IPS DF 6.9 (cell line): ENCODE measurements around the gene CLEC12A.
A peak's percentile ranks its signal among the peaks of the same experiment; 100 is the strongest.

ENCODE experiments used
- DNase-seq: peaks from one replicate; pipeline ENCODE4 v3.0.0-alpha.2; 2013; ENCODE audit warnings: low read depth, low spot score
- H3K27ac ChIP-seq: one replicate; pipeline ENCODE4 v1.5.1; 2013; ENCODE audit warnings: low read length, control low read depth
- H3K27me3 ChIP-seq: 2 replicates; pipeline ENCODE4 v1.6.1; 2013; ENCODE audit warnings: mild to moderate bottlenecking, low read length; ENCODE audit not compliant: control insufficient read depth, insufficient read depth
- H3K36me3 ChIP-seq: 2 replicates; pipeline ENCODE4 v1.6.1; 2013; ENCODE audit warnings: low read length; ENCODE audit not compliant: control insufficient read depth, insufficient read depth
- H3K4me1 ChIP-seq: 2 replicates; pipeline ENCODE4 v1.6.1; 2013; ENCODE audit warnings: low read length; ENCODE audit not compliant: control insufficient read depth, insufficient read depth
- H3K4me3 ChIP-seq: 2 replicates; pipeline ENCODE4 v1.5.1; 2013; ENCODE audit warnings: mild to moderate bottlenecking, low read length
- H3K9me3 ChIP-seq: 2 replicates; pipeline ENCODE4 v1.6.1; 2013; ENCODE audit warnings: low read length, inconsistent platforms; ENCODE audit not compliant: control insufficient read depth, insufficient read depth
- WGBS: extraction: QIAGEN DNeasy Blood & Tissue Kit; methylation state at CpG from one replicate; pipeline ENCODE4 v1.1.7; 2013; ENCODE audit warnings: mixed read lengths, missing lambda C conversion rate; ENCODE audit not compliant: insufficient read length, insufficient coverage; 5-methylcytosine and 5-hydroxymethylcytosine counted together

CLEC12A gene

DNA sequence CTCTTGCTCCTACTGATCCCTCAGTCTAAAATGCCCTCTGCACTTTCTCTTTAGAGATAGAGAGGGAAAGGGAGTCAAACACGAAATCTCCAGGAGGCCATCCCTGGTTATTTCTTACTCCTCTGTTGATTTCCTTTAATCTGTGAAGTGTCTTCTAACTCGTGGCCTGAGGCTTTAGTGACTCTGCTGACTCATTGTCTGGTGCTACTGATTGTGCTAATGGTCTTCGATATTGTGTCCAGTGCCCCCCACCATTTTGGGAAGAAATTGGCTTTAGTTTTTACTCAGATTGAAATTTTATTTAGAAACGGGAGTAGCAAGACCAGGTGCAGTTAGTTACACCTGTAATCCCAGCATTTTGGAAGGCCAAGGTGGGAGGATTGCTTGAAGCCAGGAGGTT lies 60.1 kb downstream of the CLEC12A start:
- Histone ChIP-seq H3K36me3 (no peaks in the 10 kb centered on the region), H3K27me3 (no peaks in the 10 kb centered on the region), H3K9me3 (no peaks in the 10 kb centered on the region), H3K4me1 (no peaks in the 10 kb centered on the region; the same call in 1 of the 2 replicates), H3K4me3 (no peak overlapping the region), H3K27ac (no peak overlapping the region)
- WGBS: no CpG with 5 or more reads among the region's 4 CpGs
- no peak for DNase-seq

DNA sequence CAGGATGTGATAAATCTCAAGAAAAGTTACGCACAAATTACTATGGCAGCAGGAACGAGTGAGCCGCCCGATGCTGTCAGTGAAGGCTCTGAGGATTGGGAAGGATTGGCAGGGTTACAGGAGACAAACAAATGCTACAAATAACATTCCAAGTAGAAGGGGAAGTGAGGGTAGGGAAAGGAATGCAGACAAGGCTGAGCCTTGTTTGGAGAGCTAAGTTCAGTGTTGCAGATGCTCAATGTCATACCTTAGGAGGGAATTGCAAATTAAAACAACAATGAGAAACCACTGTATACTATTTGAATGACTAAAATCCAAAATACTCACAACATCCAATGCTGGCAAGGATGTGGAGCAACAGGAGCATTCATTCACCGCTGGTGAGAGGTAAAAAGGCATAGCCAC lies 60.6 kb downstream of the CLEC12A start:
- Histone ChIP-seq H3K4me3 (no peak overlapping the region), H3K4me1 (no peaks in the 10 kb centered on the region; the same call in 1 of the 2 replicates), H3K27ac (no peak overlapping the region), H3K27me3 (no peaks in the 10 kb centered on the region), H3K36me3 (no peaks in the 10 kb centered on the region), H3K9me3 (no peaks in the 10 kb centered on the region)
- no CpG with 5 or more reads among the region's 5 CpGs for WGBS
- peak; percentile 39 for DNase-seq

DNA sequence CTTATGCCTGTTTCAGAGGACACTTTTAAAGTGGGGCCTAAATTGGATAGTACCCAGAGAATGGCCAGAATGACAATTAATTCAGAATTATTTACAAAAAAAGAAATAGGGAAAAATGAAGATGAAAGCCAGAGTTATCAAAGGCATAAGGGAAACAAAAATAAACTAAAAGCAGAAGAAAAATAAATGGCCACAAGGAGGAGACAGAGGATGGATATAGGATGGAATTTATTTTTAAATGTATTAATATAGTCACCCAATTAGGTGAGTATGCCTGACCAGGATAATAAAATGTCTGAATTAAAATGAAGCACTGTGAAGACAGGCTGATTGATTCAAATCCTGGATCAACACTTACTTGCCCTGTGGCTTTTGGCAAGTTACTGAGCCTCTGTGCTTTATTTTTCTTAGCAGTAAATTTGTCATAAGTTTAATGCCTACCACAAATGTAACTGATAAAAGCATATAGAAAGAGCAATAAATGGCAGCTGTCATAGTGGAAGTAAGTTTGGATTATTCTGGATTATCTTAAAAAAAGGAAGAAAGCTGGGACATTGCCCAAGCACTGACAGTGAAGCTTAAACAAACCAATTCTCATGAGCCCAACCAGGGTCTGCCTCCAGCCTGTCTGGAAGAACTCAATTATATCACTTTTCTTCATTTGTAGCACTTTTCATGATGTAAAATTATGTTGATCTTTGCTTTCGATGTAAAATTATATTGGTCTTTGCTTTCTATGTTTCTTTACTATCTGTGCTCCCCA lies 62.8 kb downstream of the CLEC12A start:
- H3K27ac ChIP-seq: no peak overlapping the region
- H3K9me3 ChIP-seq: no peaks in the 10 kb centered on the region
- H3K4me3 ChIP-seq: no peak overlapping the region
- H3K4me1 ChIP-seq: no peaks in the 10 kb centered on the region; the same call in 1 of the 2 replicates
- no CpG with 5 or more reads among the region's 1 CpG for WGBS
- no peak for DNase-seq
- no peaks in the 10 kb centered on the region for H3K36me3 ChIP-seq
- no peaks in the 10 kb centered on the region for H3K27me3 ChIP-seq
